Duodenal mucosa (tissue), 2 donors: Measurements from ENCODE around the gene UPK1A.
"Not testable (repeated sequence)": the region's sequence is repeated elsewhere in the genome, so short reads cannot be mapped to it uniquely, and the experiment has no call there.

ENCODE experiments used
- H3K27ac ChIP-seq: one replicate; pipeline ENCODE4 v1.7.0; 2013; ENCODE audit warnings: low read depth, low read length
- H3K27me3 ChIP-seq, 2 donors: one replicate each; pipeline ENCODE4 v1.7.0; 2013; ENCODE audit warnings: low read length in 2 of 2, control low read depth in 1 of 2; ENCODE audit not compliant: insufficient read depth in 2 of 2, control insufficient read depth in 1 of 2
- H3K36me3 ChIP-seq, 2 donors: one replicate each; pipeline ENCODE4 v1.7.0; 2013; ENCODE audit warnings: low read length in 2 of 2, control low read depth in 1 of 2; ENCODE audit not compliant: insufficient read depth in 2 of 2, control insufficient read depth in 1 of 2
- H3K4me1 ChIP-seq, 2 donors: one replicate each; pipeline ENCODE4 v1.7.0; 2013; ENCODE audit warnings: low read length in 2 of 2, control low read depth in 1 of 2; ENCODE audit not compliant: insufficient read depth in 2 of 2, control insufficient read depth in 1 of 2
- H3K4me3 ChIP-seq, 2 donors: one replicate each; pipeline ENCODE4 v1.7.0; 2013; ENCODE audit warnings: low read length in 2 of 2, low read depth in 1 of 2
- H3K9ac ChIP-seq, 2 donors: one replicate each; pipeline ENCODE4 v1.7.0; 2013; ENCODE audit warnings: low read length in 2 of 2, low read depth in 1 of 2
- H3K9me3 ChIP-seq, 2 donors: one replicate each; pipeline ENCODE4 v1.7.0; 2013; ENCODE audit warnings: low read length in 2 of 2, control low read depth in 1 of 2; ENCODE audit not compliant: control insufficient read depth in 1 of 2

The UPK1A gene

GRCh38 chr19:35689836-35690235 is 23.5 kb downstream of the UPK1A start:
- H3K4me1 ChIP-seq, result no peaks in the 10 kb centered on the region
- peaks cover 0 to 2% of the 10 kb centered on the region in 2 donors for H3K27me3 ChIP-seq
- H3K36me3 ChIP-seq, result no peaks in the 10 kb centered on the region
- no peaks in the 10 kb centered on the region for H3K9me3 ChIP-seq
- no peak overlapping the region for H3K27ac ChIP-seq
- no peak overlapping the region for H3K4me3 ChIP-seq
- no peak overlapping the region for H3K9ac ChIP-seq

GRCh38 chr19:35691106-35691505 is 24.8 kb downstream of the UPK1A start:
- H3K4me3 ChIP-seq, H3K9me3 ChIP-seq, H3K4me1 ChIP-seq, H3K9ac ChIP-seq, H3K36me3 ChIP-seq, H3K27ac ChIP-seq, H3K27me3 ChIP-seq: not testable (repeated sequence)

- Histone ChIP-seq H3K4me1 (no peaks in the 10 kb centered on the region), H3K36me3 (no peaks in the 10 kb centered on the region), H3K9ac (no peak overlapping the region), H3K9me3 (no peaks in the 10 kb centered on the region), H3K27me3 (peaks cover 0 to 2% of the 10 kb centered on the region in 2 donors), H3K27ac (no peak overlapping the region), H3K4me3 (no peak overlapping the region)
Observed at GRCh38 chr19:35692010-35692409, 25.7 kb downstream of the UPK1A start.

GRCh38 chr19:35693422-35693821 is 27.1 kb downstream of the UPK1A start:
- H3K4me3 ChIP-seq, result no peak overlapping the region
- H3K9me3 ChIP-seq, result no peaks in the 10 kb centered on the region
- peaks cover 0 to 2% of the 10 kb centered on the region in 2 donors for H3K27me3 ChIP-seq
- no peaks in the 10 kb centered on the region for H3K4me1 ChIP-seq
- H3K36me3 ChIP-seq, result no peaks in the 10 kb centered on the region
- no peak overlapping the region for H3K9ac ChIP-seq
- no peak overlapping the region for H3K27ac ChIP-seq

GRCh38 chr19:35693835-35694599 is 27.7 kb downstream of the UPK1A start:
- Histone ChIP-seq H3K9ac (no peak overlapping the region), H3K27me3 (peaks cover 0 to 2% of the 10 kb centered on the region in 2 donors), H3K27ac (no peak overlapping the region), H3K4me3 (no peak overlapping the region), H3K4me1 (no peaks in the 10 kb centered on the region), H3K36me3 (no peaks in the 10 kb centered on the region), H3K9me3 (no peaks in the 10 kb centered on the region)

- Histone ChIP-seq H3K27me3 (no peaks in the 10 kb centered on the region), H3K4me3 (no peak overlapping the region), H3K9me3 (no peaks in the 10 kb centered on the region), H3K36me3 (no peaks in the 10 kb centered on the region), H3K27ac (no peak overlapping the region), H3K4me1 (no peaks in the 10 kb centered on the region), H3K9ac (no peak overlapping the region)
Observed at GRCh38 chr19:35695895-35696422, 29.6 kb downstream of the UPK1A start.

GRCh38 chr19:35696835-35697234 is 30.5 kb downstream of the UPK1A start:
- Histone ChIP-seq H3K9me3 (no peaks in the 10 kb centered on the region), H3K9ac (no peak overlapping the region), H3K36me3 (no peaks in the 10 kb centered on the region), H3K4me3 (no peak overlapping the region), H3K27ac (no peak overlapping the region), H3K27me3 (no peaks in the 10 kb centered on the region), H3K4me1 (peaks cover 0 to 3% of the 10 kb centered on the region in 2 donors)

- H3K9ac ChIP-seq, result peak overlapping the region; percentile 35 to 72
- no peaks in the 10 kb centered on the region for H3K36me3 ChIP-seq
- peaks cover 0 to 12% of the 10 kb centered on the region in 2 donors for H3K4me1 ChIP-seq
- no peaks in the 10 kb centered on the region for H3K27me3 ChIP-seq
- peak overlapping the region; percentile 81 to 82 for H3K4me3 ChIP-seq
- H3K9me3 ChIP-seq, result no peaks in the 10 kb centered on the region
- no peak overlapping the region for H3K27ac ChIP-seq
Observed at GRCh38 chr19:35702223-35703012, 36.1 kb downstream of the UPK1A start.

GRCh38 chr19:35703343-35703742 is 37.0 kb downstream of the UPK1A start:
- no peak overlapping the region for H3K9ac ChIP-seq
- peaks cover 0 to 12% of the 10 kb centered on the region in 2 donors for H3K4me1 ChIP-seq
- no peak overlapping the region for H3K27ac ChIP-seq
- no peaks in the 10 kb centered on the region for H3K36me3 ChIP-seq
- peaks cover 0 to 2% of the 10 kb centered on the region in 2 donors for H3K27me3 ChIP-seq
- H3K9me3 ChIP-seq, result no peaks in the 10 kb centered on the region
- no peak overlapping the region for H3K4me3 ChIP-seq

- no peak within 1 kb of the TSS for H3K27ac ChIP-seq
- H3K4me3 ChIP-seq, result no peak within 1 kb of the TSS
- H3K4me1 ChIP-seq, result peaks cover 0 to 12% of the 10 kb centered on the region in 2 donors
- H3K9me3 ChIP-seq, result no peaks in the 10 kb centered on the region
- H3K27me3 ChIP-seq, result peaks cover 0 to 2% of the 10 kb centered on the region in 2 donors
- H3K36me3 ChIP-seq, result no peaks in the 10 kb centered on the region
- no peak within 1 kb of the TSS for H3K9ac ChIP-seq
Observed at GRCh38 chr19:35704218-35704617, 37.9 kb downstream of the UPK1A start, which contains the start of gene ZBTB32. TSS of gene ZBTB32 (plus strand) at chr19:35704558. CDS start at chr19:35714627, 10,069 bp downstream.
